IMR-90 (cell line): ENCODE measurements around the gene PRM2. TPM values are rescaled to one million over a fixed set of nuclear protein-coding genes. Genes with fewer than 3 reads are reported as not detected.
A peak's percentile ranks its signal among the peaks of the same experiment; 100 is the strongest.

ENCODE experiments used
- ATAC-seq: fragments of 200-7000 bp; cut with Tn5 transposase; 2 replicates; pipeline ENCODE4 v1.9.1; 2020; ENCODE audit warnings: low read depth, mild to moderate bottlenecking, moderate library complexity
- BruUV-seq: library from RNA; stranded (reverse); fragments of 400-500 nt; replicated peaks from 2 replicates; lab custom pipeline; 2021; lab: Mats Ljungman, UMichigan
- CTCF ChIA-PET: fragments of 300-600 bp; formaldehyde crosslinking; extraction: SDS; loops from one replicate; lab custom pipeline; 2021; ENCODE audit warnings: antibody characterized with exemption; lab: Yijun Ruan, JAX
- POLR2A ChIA-PET: fragments of 300-600 bp; sonication (Branson Sonifier 250); formaldehyde crosslinking; loops from one replicate; lab custom pipeline; 2022; ENCODE audit warnings: antibody characterized with exemption; ENCODE audit not compliant: unreplicated experiment; lab: Charles Lee
- DNase-seq: peaks from one replicate; pipeline ENCODE4 v3.0.0; 2013
- H2AFZ ChIP-seq: replicated peaks from 2 replicates; pipeline ENCODE3; 2013; ENCODE audit warnings: low read length, mild to moderate bottlenecking; ENCODE audit not compliant: poor library complexity
- H2AK5ac ChIP-seq: 2 replicates; pipeline ENCODE4 v1.6.1; 2013; ENCODE audit warnings: low read depth, low read length, inconsistent platforms
- H2AK9ac ChIP-seq: replicated peaks from 2 replicates; pipeline ENCODE3; 2013; ENCODE audit warnings: mild to moderate bottlenecking, low read depth, low read length, moderate library complexity; ENCODE audit not compliant: poor library complexity
- H2BK120ac ChIP-seq: 2 replicates; pipeline ENCODE4 v1.6.1; 2013; ENCODE audit warnings: low read depth, low read length, inconsistent platforms
- H2BK15ac ChIP-seq: 3 replicates; pipeline ENCODE4 v1.6.1; 2013; ENCODE audit warnings: low read depth, low read length, inconsistent platforms
- H2BK20ac ChIP-seq: 2 replicates; pipeline ENCODE4 v1.6.1; 2013; ENCODE audit warnings: low read depth, mild to moderate bottlenecking, inconsistent platforms, low read length, moderate library complexity
- H2BK5ac ChIP-seq: 2 replicates; pipeline ENCODE4 v1.6.1; 2013; ENCODE audit warnings: mild to moderate bottlenecking, low read depth, low read length, inconsistent platforms; ENCODE audit not compliant: poor library complexity, severe bottlenecking
- H3K14ac ChIP-seq: replicated peaks from 2 replicates; pipeline ENCODE4 v1.6.1; 2013; ENCODE audit warnings: low read depth, low read length, inconsistent platforms
- H3K18ac ChIP-seq: 2 replicates; pipeline ENCODE4 v1.6.1; 2013; ENCODE audit warnings: low read depth, low read length, control low read depth
- H3K23ac ChIP-seq: 2 replicates; pipeline ENCODE4 v1.6.1; 2013; ENCODE audit warnings: low read depth, low read length, inconsistent platforms
- H3K27ac ChIP-seq: 2 replicates; pipeline ENCODE4 v1.5.1; 2013; ENCODE audit warnings: mild to moderate bottlenecking, control low read depth, low read length; ENCODE audit not compliant: insufficient read depth
- H3K27me3 ChIP-seq: 2 replicates; pipeline ENCODE4 v1.6.1; 2013; ENCODE audit warnings: low read length; ENCODE audit not compliant: control insufficient read depth, insufficient read depth
- H3K36me3 ChIP-seq: 2 replicates; pipeline ENCODE4 v1.6.1; 2013; ENCODE audit warnings: low read length, mixed read lengths; ENCODE audit not compliant: control insufficient read depth, insufficient read depth
- H3K4ac ChIP-seq: 2 replicates; pipeline ENCODE4 v1.6.1; 2013; ENCODE audit warnings: low read depth, low read length, inconsistent platforms
- H3K4me1 ChIP-seq: 2 replicates; pipeline ENCODE4 v1.6.1; 2013; ENCODE audit warnings: low read length, mixed read lengths; ENCODE audit not compliant: control insufficient read depth, insufficient read depth
- H3K4me2 ChIP-seq: 2 replicates; pipeline ENCODE4 v1.6.1; 2013; ENCODE audit warnings: low read depth, mild to moderate bottlenecking, control low read depth, low read length, moderate library complexity
- H3K4me3 ChIP-seq: 2 replicates; pipeline ENCODE4 v1.5.1; 2013; ENCODE audit warnings: low read depth, mild to moderate bottlenecking, control low read depth, low read length, moderate library complexity; ENCODE audit not compliant: insufficient read depth
- H3K56ac ChIP-seq: 2 replicates; pipeline ENCODE4 v1.6.1; 2013; ENCODE audit warnings: low read length, inconsistent platforms; ENCODE audit not compliant: insufficient read depth; ENCODE audit errors: extremely low read depth
- H3K79me1 ChIP-seq, 2 experiments: 2 replicates each; pipeline ENCODE4 v1.6.1; 2013; ENCODE audit warnings: low read length in 2 of 2, inconsistent platforms in 1 of 2, low read depth in 1 of 2
- H3K9ac ChIP-seq: 2 replicates; pipeline ENCODE4 v1.6.1; 2013; ENCODE audit warnings: low read depth, low read length, control low read depth
- H3K9me1 ChIP-seq: 2 replicates; pipeline ENCODE4 v1.6.1; 2013; ENCODE audit warnings: low read length, inconsistent platforms; ENCODE audit not compliant: insufficient read depth
- H3K9me3 ChIP-seq: 2 replicates; pipeline ENCODE4 v1.6.1; 2013; ENCODE audit warnings: low read length; ENCODE audit not compliant: control insufficient read depth, insufficient read depth
- H4K20me1 ChIP-seq: 2 replicates; pipeline ENCODE4 v1.6.1; 2013; ENCODE audit warnings: low read length, inconsistent platforms; ENCODE audit not compliant: insufficient read depth
- H4K5ac ChIP-seq: 2 replicates; pipeline ENCODE4 v1.6.1; 2013; ENCODE audit warnings: mild to moderate bottlenecking, low read depth, low read length, control low read depth
- H4K8ac ChIP-seq, 2 experiments: 2 replicates each; pipeline ENCODE4 v1.6.1; 2013; ENCODE audit warnings: low read depth in 2 of 2, low read length in 2 of 2, control low read depth in 1 of 2, inconsistent platforms in 1 of 2
- H4K91ac ChIP-seq: 2 replicates; pipeline ENCODE4 v1.6.1; 2013; ENCODE audit warnings: low read depth, low read length, inconsistent platforms; ENCODE audit not compliant: insufficient read depth
- MAFK ChIP-seq: IDR thresholded peaks from 2 replicates; pipeline ENCODE4 v1.6.1; 2012; ENCODE audit warnings: low read depth, low read length, improper control_type of control experiment
- MXI1 ChIP-seq: IDR thresholded peaks from 2 replicates; pipeline ENCODE4 v1.6.1; 2012; ENCODE audit warnings: low read depth, mild to moderate bottlenecking, low read length, moderate library complexity, borderline replicate concordance
- SMC3 ChIP-seq: fragments of 150-350 bp; IDR thresholded peaks from 2 replicates; pipeline ENCODE4 v1.6.1; 2016; ENCODE audit warnings: low read depth, mild to moderate bottlenecking, antibody characterized with exemption, low read length, moderate library complexity
- WGBS, 2 experiments: methylation state at CpG; one replicate each; pipeline versions ENCODE4 v1.1.5 to v1.1.7; 2013; ENCODE audit warnings: missing lambda C conversion rate in 2 of 2; ENCODE audit not compliant: insufficient read length in 1 of 2; ENCODE audit errors: extremely low coverage in 2 of 2; 5-methylcytosine and 5-hydroxymethylcytosine counted together
- dilution Hi-C: fragments of 300-500 bp; cut with HindIII; formaldehyde crosslinking; loops from one replicate; pipeline ENCODE4 v1.14.3; 2018; ENCODE audit warnings: low sequenced_read_pairs; ENCODE audit not compliant: unreplicated experiment
- in situ Hi-C: fragments of 300-500 bp; cut with MboI; formaldehyde crosslinking; loops from 3 replicates; pipeline ENCODE4 v1.14.3; 2019; ENCODE audit warnings: low sequenced_read_pairs, inconsistent platforms, mixed read lengths
- intact Hi-C: fragments of 100-400 bp; cut with micrococcal nuclease; formaldehyde crosslinking; loops from 2 replicates; pipeline ENCODE4 v1.10.0; 2022
- polyA plus RNA-seq, 3 experiments: library from polyadenylated mRNA; depleted of rRNA; stranded (reverse); fragments of >200 nt; gene quantifications; 2 replicates each; pipeline ENCODE4 v1.2.3, GENCODE V29; 2012; ENCODE audit warnings: low replicate concordance in 1 of 3
- total RNA-seq: library from RNA; depleted of rRNA; stranded (reverse); fragments of >200 nt; gene quantifications from 2 replicates; pipeline ENCODE4 v1.2.3, GENCODE V29; 2012

PRM2 gene
- total and polyA plus RNA-seq, 2 of the 4 experiments (the other 2 are of a cell fraction): not detected

DNA sequence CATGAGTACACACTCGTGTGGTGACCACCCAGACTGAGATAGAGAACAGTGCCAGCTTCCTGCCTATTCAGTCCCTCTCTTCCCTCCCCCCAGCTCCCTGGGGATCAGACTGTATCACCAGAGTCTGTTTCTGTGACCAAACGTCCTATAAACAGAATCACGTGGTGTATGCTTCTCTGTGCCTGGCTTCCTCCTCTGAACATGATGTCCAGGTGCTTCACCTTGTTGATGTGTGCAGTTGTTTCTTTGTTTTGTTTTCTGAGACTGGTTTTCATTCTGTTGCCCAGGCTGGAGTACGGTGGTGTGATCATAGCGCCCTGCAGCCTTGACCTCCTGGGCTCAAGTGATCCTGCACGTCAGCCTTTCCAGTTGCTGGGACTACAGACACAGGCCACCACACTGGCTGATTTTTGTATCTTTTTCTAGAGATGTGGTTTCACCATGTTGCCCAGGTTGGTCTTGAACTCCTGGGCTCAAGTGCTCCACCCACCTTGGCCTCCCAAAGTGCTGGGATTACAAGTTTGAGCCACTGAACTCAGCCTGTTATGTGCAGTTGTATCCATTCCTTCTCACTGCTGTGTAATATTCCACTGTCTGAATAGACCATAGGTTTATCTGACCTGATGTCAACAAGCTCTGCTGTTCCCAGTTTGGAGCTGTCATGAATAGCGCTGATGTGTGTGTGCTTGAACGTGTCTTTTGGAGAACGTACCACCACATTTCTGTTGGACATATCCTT lies 33.8 kb upstream of the PRM2 start:
- Histone ChIP-seq H3K4me2 (no peak overlapping the region), H3K4me1 (peaks cover 20% of the 10 kb centered on the region), H3K9ac (no peak overlapping the region), H2BK20ac (0 out of 2 replicates have a peak overlapping the region, but pooled peaks have one; percentile 15), H2BK5ac (no peak overlapping the region), H3K18ac (peak overlapping the region; percentile 58; the same call in 1 of the 2 replicates), H3K27ac (no peak overlapping the region), H3K79me1 (peaks cover 0 to 5% of the 10 kb centered on the region in 2 experiments; a peak in 2 of 4 replicates), H2AFZ (no peak overlapping the region), H4K91ac (no peak overlapping the region), H4K5ac (no peak overlapping the region), H3K9me3 (no peaks in the 10 kb centered on the region), H2AK9ac (no peak overlapping the region), H2AK5ac (peak overlapping the region; percentile 44), H3K27me3 (no peaks in the 10 kb centered on the region), H4K8ac (no peak overlapping the region), H3K14ac (no peak overlapping the region), H3K9me1 (peaks cover 16% of the 10 kb centered on the region), H2BK15ac (no peak overlapping the region), H4K20me1 (no peaks in the 10 kb centered on the region), H2BK120ac (no peak overlapping the region), H3K56ac (no peak overlapping the region), H3K4me3 (no peak overlapping the region), H3K4ac (peak overlapping the region; percentile 32; the same call in 1 of the 2 replicates), H3K36me3 (no peaks in the 10 kb centered on the region), H3K23ac (no peak overlapping the region)
- ChIA-PET POLR2A (no interaction called here), CTCF (interaction anchor here (0.7 kb wide), 1 partner anchor 26 kb away, joined by 3 read pairs; no protein-coding TSS in a partner anchor)
- WGBS, 2 experiments: no CpG with 5 or more reads among the region's 9 CpGs
- intact Hi-C loops (no loop called here), dilution Hi-C loops (no loop called here), in situ Hi-C loops (loop anchor here (5.0 kb wide), 1 partner anchor 48 kb away; no protein-coding TSS in a partner anchor)
- ATAC-seq (no peak), DNase-seq (no peak)
- no peak for TF ChIP-seq SMC3
- TF ChIP-seq MAFK: no peak
- no peak for TF ChIP-seq MXI1
- no TSS peak for BruUV-seq
